ENCODE results near the gene ARL14EPL.

Gene ARL14EPL

GRCh38 chr5:116023619-116024018 lies 8.7 kb upstream of the ARL14EPL start:
- no peak overlapping the region for H3K4me3 ChIP-seq (ENCODE audit: low read length)
- TF ChIP-seq CTCF (IDR thresholded peaks at IDR 0.05; ENCODE audit: insufficient read depth, low read depth, low read length, missing control alignments), result peak; percentile 30
- no peak for DNase-seq (ENCODE audit: low read depth)

GRCh38 chr5:116025866-116026265 lies 6.4 kb upstream of the ARL14EPL start:
- no peak overlapping the region for H3K4me3 ChIP-seq (ENCODE audit: low read length)
- no peak for DNase-seq (ENCODE audit: low read depth)
- TF ChIP-seq CTCF (IDR thresholded peaks at IDR 0.05; ENCODE audit: insufficient read depth, low read depth, low read length, missing control alignments), result no peak

- DNase-seq (ENCODE audit: low read depth), result no peak
- no peak for TF ChIP-seq CTCF (IDR thresholded peaks at IDR 0.05; ENCODE audit: insufficient read depth, low read depth, low read length, missing control alignments)
- no peak overlapping the region for H3K4me3 ChIP-seq (ENCODE audit: low read length)
Observed at GRCh38 chr5:116032991-116033390, 719 bp downstream of the ARL14EPL start.

GRCh38 chr5:116035123-116035522 lies 2.9 kb downstream of the ARL14EPL start:
- no peak for DNase-seq (ENCODE audit: low read depth)
- no peak overlapping the region for H3K4me3 ChIP-seq (ENCODE audit: low read length)
- no peak for TF ChIP-seq CTCF (IDR thresholded peaks at IDR 0.05; ENCODE audit: insufficient read depth, low read depth, low read length, missing control alignments)

GRCh38 chr5:116037236-116037822 lies 5.1 kb downstream of the ARL14EPL start:
- DNase-seq (ENCODE audit: low read depth), result no peak
- no peak for TF ChIP-seq CTCF (IDR thresholded peaks at IDR 0.05; ENCODE audit: insufficient read depth, low read depth, low read length, missing control alignments)
- H3K4me3 ChIP-seq (ENCODE audit: low read length), result no peak overlapping the region

- H3K4me3 ChIP-seq (ENCODE audit: low read length), result no peak overlapping the region
- no peak for TF ChIP-seq CTCF (IDR thresholded peaks at IDR 0.05; ENCODE audit: insufficient read depth, low read depth, low read length, missing control alignments)
- DNase-seq (ENCODE audit: low read depth), result no peak
Observed at GRCh38 chr5:116038817-116039216, 6.5 kb downstream of the ARL14EPL start.

GRCh38 chr5:116042375-116042774 lies 10.1 kb downstream of the ARL14EPL start:
- DNase-seq (ENCODE audit: low read depth), result no peak
- no peak overlapping the region for H3K4me3 ChIP-seq (ENCODE audit: low read length)
- no peak for TF ChIP-seq CTCF (IDR thresholded peaks at IDR 0.05; ENCODE audit: insufficient read depth, low read depth, low read length, missing control alignments)

Data from epithelial cell of esophagus (primary cell).